ENCODE measurements around the gene RAB38. TPM values are rescaled to one million over a fixed set of nuclear protein-coding genes. Genes with fewer than 3 reads are reported as not detected.

Gene RAB38
- total RNA-seq, 1 donor: 1.2 TPM

DNA sequence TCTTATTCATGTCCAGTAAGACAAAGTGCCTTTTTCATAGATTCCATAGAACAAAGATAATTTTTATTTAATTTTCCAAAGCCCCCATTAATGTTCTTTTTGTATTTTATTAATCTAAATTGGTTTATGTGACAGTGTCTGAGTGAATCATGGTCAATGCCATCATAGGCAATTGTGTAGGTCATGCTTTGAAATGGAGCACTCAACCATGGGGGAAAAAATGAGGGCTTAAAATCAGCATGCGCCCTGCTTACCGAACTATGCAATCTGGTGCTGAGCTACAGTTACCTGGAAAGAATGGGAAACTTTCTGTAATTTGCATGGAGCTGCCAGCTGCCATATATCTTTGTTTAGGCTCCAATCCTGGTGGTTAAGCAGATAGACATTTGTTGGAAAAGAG, 28.4 kb upstream of the RAB38 start:
- TF ChIP-seq, protein P1, sequence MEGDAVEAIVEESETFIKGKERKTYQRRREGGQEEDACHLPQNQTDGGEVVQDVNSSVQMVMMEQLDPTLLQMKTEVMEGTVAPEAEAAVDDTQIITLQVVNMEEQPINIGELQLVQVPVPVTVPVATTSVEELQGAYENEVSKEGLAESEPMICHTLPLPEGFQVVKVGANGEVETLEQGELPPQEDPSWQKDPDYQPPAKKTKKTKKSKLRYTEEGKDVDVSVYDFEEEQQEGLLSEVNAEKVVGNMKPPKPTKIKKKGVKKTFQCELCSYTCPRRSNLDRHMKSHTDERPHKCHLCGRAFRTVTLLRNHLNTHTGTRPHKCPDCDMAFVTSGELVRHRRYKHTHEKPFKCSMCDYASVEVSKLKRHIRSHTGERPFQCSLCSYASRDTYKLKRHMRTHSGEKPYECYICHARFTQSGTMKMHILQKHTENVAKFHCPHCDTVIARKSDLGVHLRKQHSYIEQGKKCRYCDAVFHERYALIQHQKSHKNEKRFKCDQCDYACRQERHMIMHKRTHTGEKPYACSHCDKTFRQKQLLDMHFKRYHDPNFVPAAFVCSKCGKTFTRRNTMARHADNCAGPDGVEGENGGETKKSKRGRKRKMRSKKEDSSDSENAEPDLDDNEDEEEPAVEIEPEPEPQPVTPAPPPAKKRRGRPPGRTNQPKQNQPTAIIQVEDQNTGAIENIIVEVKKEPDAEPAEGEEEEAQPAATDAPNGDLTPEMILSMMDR (IDR thresholded peaks at IDR 0.05; ENCODE audit: insufficient read depth, low read length): no peak

DNA sequence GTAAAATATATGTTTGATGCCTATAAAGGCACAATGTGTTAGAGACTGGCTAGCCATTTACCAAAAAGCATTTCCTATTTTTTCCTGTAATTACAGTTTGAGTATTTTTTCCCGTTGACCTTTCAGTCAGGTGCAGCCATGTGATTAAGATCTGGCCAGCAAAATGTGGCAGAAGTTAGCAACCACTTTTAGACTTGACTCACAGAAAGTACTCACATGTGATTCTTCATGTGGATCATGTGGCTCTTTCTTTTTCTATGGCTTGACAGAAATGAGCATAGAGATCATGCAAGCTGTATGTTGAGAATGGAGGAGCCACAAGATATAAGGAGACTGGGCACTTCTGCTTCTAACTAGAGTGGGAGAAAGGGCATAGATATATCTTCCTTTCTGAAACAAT, 27.3 kb upstream of the RAB38 start:
- no peak for DNase-seq (ENCODE audit: low read depth)
- TF ChIP-seq, protein P1 (IDR thresholded peaks at IDR 0.05; ENCODE audit: insufficient read depth, low read length): no peak
- no peak overlapping the region for H3K4me3 ChIP-seq (ENCODE audit: low read depth, low read length)

More for the DNA sequence above, 28.4 kb upstream of the RAB38 start:
- no peak overlapping the region for H3K4me3 ChIP-seq (ENCODE audit: low read depth, low read length)
- no peak for DNase-seq (ENCODE audit: low read depth)

DNA sequence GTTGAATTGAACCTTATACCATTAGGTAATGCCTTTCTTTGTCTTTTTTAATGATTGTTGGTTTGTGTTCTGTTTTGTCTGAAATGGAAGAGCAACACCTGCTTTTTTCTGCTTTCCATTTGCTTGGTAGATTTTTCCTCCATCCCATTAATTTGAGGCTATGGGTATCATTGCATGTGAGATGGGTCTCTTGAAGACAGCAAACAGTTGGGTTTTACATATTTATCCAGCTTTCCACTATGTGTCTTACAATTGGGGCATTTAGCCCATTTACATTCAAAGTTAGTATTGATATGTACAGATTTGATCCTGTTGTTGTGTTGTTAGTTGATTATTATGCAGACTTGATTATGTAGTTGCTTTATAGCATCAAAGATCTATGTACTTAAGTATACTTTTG, 21.1 kb upstream of the RAB38 start:
- TF ChIP-seq, protein P1 (IDR thresholded peaks at IDR 0.05; ENCODE audit: insufficient read depth, low read length): no peak
- no peak overlapping the region for H3K4me3 ChIP-seq (ENCODE audit: low read depth, low read length)
- DNase-seq (ENCODE audit: low read depth): no peak

DNA sequence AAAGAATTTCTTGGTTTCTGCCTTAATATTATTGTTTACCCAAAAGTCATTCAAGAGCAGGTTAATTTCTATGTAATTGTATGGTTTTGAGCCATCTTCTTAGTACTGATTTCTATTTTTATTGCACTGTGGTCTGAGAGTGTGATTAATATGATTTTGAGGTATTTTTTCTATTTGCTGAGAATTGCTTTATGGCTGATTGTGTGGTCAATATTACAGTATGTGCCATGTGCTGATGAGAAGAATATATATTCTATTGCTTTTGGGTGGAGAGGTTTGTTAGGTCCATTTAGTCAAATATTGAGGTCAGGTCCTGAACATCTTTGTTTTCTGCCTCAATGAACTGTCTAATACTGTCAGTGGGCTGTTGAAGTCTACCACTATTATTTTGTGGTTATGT, 20.7 kb upstream of the RAB38 start:
- TF ChIP-seq, protein P1 (IDR thresholded peaks at IDR 0.05; ENCODE audit: insufficient read depth, low read length): no peak
- no peak for DNase-seq (ENCODE audit: low read depth)
- H3K4me3 ChIP-seq (ENCODE audit: low read depth, low read length): no peak overlapping the region

DNA sequence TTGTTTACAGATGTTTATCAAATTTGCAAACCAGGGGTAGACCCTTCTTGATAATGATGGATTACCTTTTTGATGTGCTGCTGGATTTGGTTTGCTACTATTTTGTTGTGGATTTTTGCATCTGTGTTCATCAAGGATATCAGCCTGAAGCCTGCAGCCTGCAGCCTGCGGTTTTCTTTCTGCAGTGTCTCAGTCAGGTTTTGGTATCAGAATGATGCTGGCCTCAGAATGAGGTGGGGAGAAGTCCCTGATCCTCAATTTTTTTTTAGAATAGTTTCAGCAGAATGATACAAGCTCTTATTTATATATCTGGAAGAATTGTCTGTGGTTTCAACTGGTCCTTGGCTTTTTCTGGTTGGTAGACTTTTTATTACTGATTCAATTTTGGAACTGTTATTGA, 19.7 kb upstream of the RAB38 start:
- no peak for DNase-seq (ENCODE audit: low read depth)
- TF ChIP-seq, protein P1 (IDR thresholded peaks at IDR 0.05; ENCODE audit: insufficient read depth, low read length): no peak
- H3K4me3 ChIP-seq (ENCODE audit: low read depth, low read length): no peak overlapping the region

DNA sequence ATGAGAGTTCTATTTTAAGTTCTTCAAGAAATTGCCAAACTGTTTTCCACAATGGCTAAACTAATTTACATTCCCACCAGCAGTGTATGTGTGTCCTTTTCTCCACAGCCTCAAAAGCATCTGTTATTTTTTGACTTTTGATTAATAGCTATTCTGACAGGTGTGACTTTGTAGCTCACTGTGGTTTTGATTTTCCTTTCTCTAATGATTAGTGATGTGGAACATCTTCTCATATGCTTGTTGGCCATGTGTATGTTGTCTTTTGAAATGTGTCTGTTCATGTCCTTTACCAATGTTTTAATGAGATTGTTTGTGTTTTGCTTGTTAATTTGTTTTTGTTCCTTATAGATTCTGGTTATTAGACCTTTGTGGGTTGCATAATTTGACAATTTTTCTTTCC, 18.0 kb upstream of the RAB38 start:
- DNase-seq (ENCODE audit: low read depth): no peak
- H3K4me3 ChIP-seq (ENCODE audit: low read depth, low read length): no peak overlapping the region
- TF ChIP-seq, protein P1 (IDR thresholded peaks at IDR 0.05; ENCODE audit: insufficient read depth, low read length): no peak

DNA sequence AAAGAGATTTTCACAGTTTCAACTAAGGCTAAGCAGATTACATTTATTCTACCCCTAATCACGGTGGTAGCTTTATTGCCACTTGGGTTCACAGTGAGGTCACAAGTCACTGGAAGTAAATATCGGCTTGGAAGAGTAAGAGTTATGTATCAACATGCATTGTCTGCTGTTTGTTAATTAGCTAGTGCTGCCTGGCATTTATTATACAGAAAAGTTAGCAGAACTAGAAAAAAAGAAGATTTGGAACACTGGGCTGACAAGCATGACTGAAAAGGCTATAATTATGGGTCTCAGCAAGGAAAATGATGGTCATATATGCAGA, 13.7 kb upstream of the RAB38 start:
- H3K4me3 ChIP-seq (ENCODE audit: low read depth, low read length): no peak overlapping the region
- no peak for DNase-seq (ENCODE audit: low read depth)
- TF ChIP-seq, protein P1 (IDR thresholded peaks at IDR 0.05; ENCODE audit: insufficient read depth, low read length): no peak
